Tibial nerve (tissue), 4 donors: ENCODE data around the gene RPP40. TPM values are rescaled to one million over a fixed set of nuclear protein-coding genes. Genes with fewer than 3 reads are reported as not detected.

Experiments
- DNase-seq, 2 donors: peaks; one replicate each; pipeline ENCODE4 v3.0.0-alpha.2; 2019; ENCODE audit warnings: low spot score in 2 of 2
- H3K27ac ChIP-seq, 4 donors: fragments of 200-600 bp; sonication (generic) in 3 of 4; one replicate each; pipeline ENCODE4 v1.5.1; 2017 to 2019; ENCODE audit warnings: mild to moderate bottlenecking in 1 of 4
- H3K27me3 ChIP-seq, 2 donors: fragments of 200-600 bp; sonication (generic) in 1 of 2; one replicate each; pipeline versions ENCODE4 v1.5.1 to v1.6.0; 2017 to 2019
- H3K36me3 ChIP-seq, 3 donors: fragments of 200-600 bp; sonication (generic); one replicate each; pipeline ENCODE4 v1.5.1; 2018 to 2019
- H3K4me1 ChIP-seq, 4 donors: fragments of 200-600 bp; sonication (generic) in 3 of 4; one replicate each; pipeline ENCODE4 v1.5.1; 2017 to 2019
- H3K4me3 ChIP-seq, 4 donors: fragments of 200-600 bp; sonication (generic) in 3 of 4; one replicate each; pipeline ENCODE4 v1.5.1; 2017 to 2019; ENCODE audit warnings: mild to moderate bottlenecking in 1 of 4, moderate library complexity in 1 of 4
- H3K9me3 ChIP-seq, 4 donors: fragments of 200-600 bp; sonication (generic) in 3 of 4; one replicate each; pipeline ENCODE4 v1.5.1; 2017 to 2019
- EP300 ChIP-seq, 2 donors: sonication (generic); formaldehyde crosslinking; IDR thresholded peaks; one replicate each; pipeline ENCODE4 v1.6.1; 2017; ENCODE audit warnings: antibody characterized with exemption in 2 of 2, mild to moderate bottlenecking in 1 of 2
- POLR2A ChIP-seq, 2 donors: fragments of 450-650 bp; IDR thresholded peaks; one replicate each; pipeline ENCODE4 v1.6.1; 2017; ENCODE audit warnings: antibody characterized with exemption in 2 of 2, mild to moderate bottlenecking in 2 of 2, moderate library complexity in 2 of 2
- WGBS, 2 donors: methylation state at CpG; one replicate each; pipeline ENCODE4 v1.1.5; 2018; 5-methylcytosine and 5-hydroxymethylcytosine counted together
- total RNA-seq, 4 donors: library from RNA; depleted of rRNA; stranded (reverse); fragments of >200 nt; gene quantifications; one replicate each; pipeline ENCODE4 v1.1.0, GENCODE V29; 2016
- TF ChIP-seq, protein P1 (sequence below), 5 experiments: fragments of 200-600 bp in 3 of 5; fragments of 450-650 bp in 2 of 5; sonication (generic) in 3 of 5; IDR thresholded peaks; one replicate each; pipeline ENCODE4 v1.5.1; 2016 to 2019; ENCODE audit warnings: antibody characterized with exemption in 5 of 5, mild to moderate bottlenecking in 3 of 5, moderate library complexity in 2 of 5

Gene RPP40
- total RNA-seq, 4 donors from 2014 or later, result 6.3 to 16.7 (median 9.6) TPM

DNA sequence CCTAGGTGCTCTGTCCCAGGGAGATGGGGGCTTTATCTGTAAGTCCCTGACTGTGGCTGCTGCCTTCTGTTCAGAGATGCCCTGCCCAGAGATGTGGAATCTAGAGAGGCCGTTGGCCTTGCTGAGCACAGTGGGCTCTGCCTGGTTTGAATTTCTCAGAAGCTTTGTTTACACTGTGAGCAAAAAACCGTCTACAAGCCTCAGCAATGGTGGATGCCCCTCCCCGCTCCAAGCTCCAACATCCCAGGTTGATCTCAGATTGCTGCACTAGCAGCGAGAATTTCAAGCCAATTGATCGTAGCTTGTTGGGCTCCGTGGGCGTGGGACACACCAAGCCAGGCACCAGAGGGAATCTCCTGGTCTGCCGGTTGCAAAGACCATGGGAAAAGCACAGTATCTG is 16.3 kb upstream of the RPP40 start:
- Histone ChIP-seq H3K36me3 (peaks cover 0 to 13% (median 0%) of the 10 kb centered on the region in 3 donors), H3K9me3 (peaks cover 0 to 5% (median 0%) of the 10 kb centered on the region in 4 donors), H3K27me3 (no peaks in the 10 kb centered on the region), H3K4me1 (no peaks in the 10 kb centered on the region), H3K27ac (no peak overlapping the region), H3K4me3 (no peak overlapping the region)
- DNase-seq, result no peak
- TF ChIP-seq POLR2A (IDR thresholded peaks at IDR 0.05) (no peak), EP300 (IDR thresholded peaks at IDR 0.05) (no peak)
- TF ChIP-seq, protein P1, sequence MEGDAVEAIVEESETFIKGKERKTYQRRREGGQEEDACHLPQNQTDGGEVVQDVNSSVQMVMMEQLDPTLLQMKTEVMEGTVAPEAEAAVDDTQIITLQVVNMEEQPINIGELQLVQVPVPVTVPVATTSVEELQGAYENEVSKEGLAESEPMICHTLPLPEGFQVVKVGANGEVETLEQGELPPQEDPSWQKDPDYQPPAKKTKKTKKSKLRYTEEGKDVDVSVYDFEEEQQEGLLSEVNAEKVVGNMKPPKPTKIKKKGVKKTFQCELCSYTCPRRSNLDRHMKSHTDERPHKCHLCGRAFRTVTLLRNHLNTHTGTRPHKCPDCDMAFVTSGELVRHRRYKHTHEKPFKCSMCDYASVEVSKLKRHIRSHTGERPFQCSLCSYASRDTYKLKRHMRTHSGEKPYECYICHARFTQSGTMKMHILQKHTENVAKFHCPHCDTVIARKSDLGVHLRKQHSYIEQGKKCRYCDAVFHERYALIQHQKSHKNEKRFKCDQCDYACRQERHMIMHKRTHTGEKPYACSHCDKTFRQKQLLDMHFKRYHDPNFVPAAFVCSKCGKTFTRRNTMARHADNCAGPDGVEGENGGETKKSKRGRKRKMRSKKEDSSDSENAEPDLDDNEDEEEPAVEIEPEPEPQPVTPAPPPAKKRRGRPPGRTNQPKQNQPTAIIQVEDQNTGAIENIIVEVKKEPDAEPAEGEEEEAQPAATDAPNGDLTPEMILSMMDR (IDR thresholded peaks at IDR 0.05), result no peak
- WGBS, 2 donors, result 90 to 91% methylated on average over 6 to 7 of the region's 8 CpGs

DNA sequence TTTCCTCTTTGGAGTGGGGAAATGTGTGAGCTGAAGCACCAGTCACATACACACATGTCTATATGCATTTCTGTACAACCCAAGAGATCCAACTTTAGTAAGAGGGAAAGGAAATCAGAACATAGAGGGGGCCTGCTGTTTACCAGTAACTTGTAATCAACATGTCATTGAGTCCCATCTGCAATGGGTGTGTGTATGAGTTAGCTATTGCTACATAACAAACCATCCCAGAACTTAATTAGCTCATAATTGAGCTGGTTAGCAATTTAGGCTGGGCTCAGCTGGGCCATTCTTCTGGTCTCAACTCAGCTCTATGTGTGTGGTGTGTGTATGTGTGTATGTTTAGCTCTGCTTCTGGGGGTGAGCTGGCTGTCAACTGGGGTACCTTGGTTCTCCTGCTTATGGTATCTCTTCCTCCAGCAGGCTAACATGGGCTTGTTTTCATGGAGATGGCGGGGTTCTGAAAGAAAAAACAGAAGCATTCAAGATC is 10.3 kb upstream of the RPP40 start:
- no peak for DNase-seq
- 0 to 8% methylated on average over 1 of the region's 1 CpG for WGBS, 2 donors
- H3K27ac ChIP-seq, result no peak overlapping the region

GRCh38 chr6:5012519-5012918 is 8.7 kb upstream of the RPP40 start:
- Histone ChIP-seq H3K27ac (no peak overlapping the region), H3K4me3 (no peak overlapping the region), H3K27me3 (no peaks in the 10 kb centered on the region), H3K36me3 (peaks cover 0 to 14% (median 0%) of the 10 kb centered on the region in 3 donors), H3K9me3 (peaks cover 0 to 14% (median 0%) of the 10 kb centered on the region in 4 donors), H3K4me1 (no peaks in the 10 kb centered on the region)
- no peak for TF ChIP-seq POLR2A (IDR thresholded peaks at IDR 0.05)
- DNase-seq, result no peak
- 33 to 35% methylated on average over 2 of the region's 2 CpGs for whole genome bisulfite sequencing, 2 donors

More for the DNA sequence above, 10.3 kb upstream of the RPP40 start:
- Histone ChIP-seq H3K4me3 (no peak overlapping the region), H3K9me3 (peaks cover 0 to 15% (median 0%) of the 10 kb centered on the region in 4 donors), H3K4me1 (no peaks in the 10 kb centered on the region), H3K36me3 (peaks cover 0 to 14% (median 0%) of the 10 kb centered on the region in 3 donors), H3K27me3 (no peaks in the 10 kb centered on the region)
- TF ChIP-seq POLR2A (IDR thresholded peaks at IDR 0.05) (no peak), EP300 (IDR thresholded peaks at IDR 0.05) (no peak)
- TF ChIP-seq, protein P1 (IDR thresholded peaks at IDR 0.05), result no peak

- 84% methylated on average over 12 of the region's 12 CpGs for WGBS, 2 donors
- Histone ChIP-seq H3K9me3 (peaks cover 0 to 10% (median 0%) of the 10 kb centered on the region in 4 donors), H3K4me1 (no peaks in the 10 kb centered on the region), H3K4me3 (no peak overlapping the region), H3K27me3 (no peaks in the 10 kb centered on the region), H3K27ac (no peak overlapping the region), H3K36me3 (peaks cover 0 to 11% (median 0%) of the 10 kb centered on the region in 3 donors)
- no peak for TF ChIP-seq EP300 (IDR thresholded peaks at IDR 0.05)
- TF ChIP-seq, protein P1 (IDR thresholded peaks at IDR 0.05), result no peak
- no peak for TF ChIP-seq POLR2A (IDR thresholded peaks at IDR 0.05)
- no peak for DNase-seq
These were observed 7.5 kb upstream of the RPP40 start for GRCh38 chr6:5011346-5011745.

DNA sequence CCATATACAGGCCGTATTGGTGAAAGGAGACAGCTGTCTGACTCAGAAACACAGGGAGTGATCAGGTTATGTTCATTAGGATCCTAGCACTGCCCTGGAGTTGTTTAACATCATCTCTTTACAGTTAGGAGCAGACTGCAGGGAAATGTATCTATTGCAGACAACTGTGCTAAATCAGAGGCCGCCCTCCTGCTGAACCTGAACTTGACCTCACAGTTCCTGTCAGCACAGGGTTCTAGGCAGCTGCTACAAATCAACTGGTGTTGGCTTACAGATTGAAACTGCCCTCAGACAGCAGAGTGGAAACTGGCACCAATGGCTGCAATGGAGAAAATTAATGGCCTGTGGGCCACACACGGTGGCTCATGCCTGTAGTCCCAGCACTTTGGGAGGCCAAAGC is 3.7 kb upstream of the RPP40 start:
- WGBS, 2 donors, result 89 to 95% methylated on average over 3 of the region's 3 CpGs

More for the DNA sequence above, 3.7 kb upstream of the RPP40 start:
- Histone ChIP-seq H3K27me3 (no peaks in the 10 kb centered on the region), H3K27ac (no peak overlapping the region), H3K4me3 (no peak overlapping the region), H3K9me3 (no peaks in the 10 kb centered on the region), H3K36me3 (no peaks in the 10 kb centered on the region), H3K4me1 (peaks cover 0 to 8% (median 4%) of the 10 kb centered on the region in 4 donors)
- no peak for DNase-seq
- TF ChIP-seq EP300 (IDR thresholded peaks at IDR 0.05), result no peak
- TF ChIP-seq, protein P1 (IDR thresholded peaks at IDR 0.05), result no peak
- TF ChIP-seq POLR2A (IDR thresholded peaks at IDR 0.05), result no peak
